ENCODE measurements around the gene MKX.

DNA sequence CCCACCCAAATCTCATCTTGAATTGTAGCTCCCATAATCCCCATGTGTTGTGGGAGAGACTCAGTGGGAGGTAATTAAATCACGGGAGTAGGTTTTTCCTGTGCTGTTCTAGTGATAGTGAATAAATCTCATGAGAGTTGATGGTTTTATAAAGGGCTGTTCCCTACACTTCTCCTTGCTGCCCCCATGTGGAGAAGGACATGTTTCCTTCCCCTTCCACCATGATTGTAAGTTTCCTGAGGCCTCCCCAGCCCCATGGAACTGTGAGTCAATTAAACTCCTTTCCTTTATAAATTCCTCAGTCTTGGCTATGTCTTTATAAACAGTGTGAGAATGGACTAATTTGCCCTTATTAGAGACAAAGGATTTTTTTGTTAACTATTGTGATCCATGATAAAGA is 48.5 kb upstream of the MKX start:
- TF ChIP-seq, protein P1, sequence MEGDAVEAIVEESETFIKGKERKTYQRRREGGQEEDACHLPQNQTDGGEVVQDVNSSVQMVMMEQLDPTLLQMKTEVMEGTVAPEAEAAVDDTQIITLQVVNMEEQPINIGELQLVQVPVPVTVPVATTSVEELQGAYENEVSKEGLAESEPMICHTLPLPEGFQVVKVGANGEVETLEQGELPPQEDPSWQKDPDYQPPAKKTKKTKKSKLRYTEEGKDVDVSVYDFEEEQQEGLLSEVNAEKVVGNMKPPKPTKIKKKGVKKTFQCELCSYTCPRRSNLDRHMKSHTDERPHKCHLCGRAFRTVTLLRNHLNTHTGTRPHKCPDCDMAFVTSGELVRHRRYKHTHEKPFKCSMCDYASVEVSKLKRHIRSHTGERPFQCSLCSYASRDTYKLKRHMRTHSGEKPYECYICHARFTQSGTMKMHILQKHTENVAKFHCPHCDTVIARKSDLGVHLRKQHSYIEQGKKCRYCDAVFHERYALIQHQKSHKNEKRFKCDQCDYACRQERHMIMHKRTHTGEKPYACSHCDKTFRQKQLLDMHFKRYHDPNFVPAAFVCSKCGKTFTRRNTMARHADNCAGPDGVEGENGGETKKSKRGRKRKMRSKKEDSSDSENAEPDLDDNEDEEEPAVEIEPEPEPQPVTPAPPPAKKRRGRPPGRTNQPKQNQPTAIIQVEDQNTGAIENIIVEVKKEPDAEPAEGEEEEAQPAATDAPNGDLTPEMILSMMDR (conservative IDR thresholded peaks at IDR 0.05 in 1 of 2, IDR thresholded peaks at IDR 0.05 in 1 of 2; ENCODE audit: extremely low read depth in 1 of 2, insufficient read depth in 1 of 2, low read depth in 1 of 2, low read length in 2 of 2) = peak; percentile 8 to 31
- no peak for TF ChIP-seq EZH2 (IDR thresholded peaks at IDR 0.05; ENCODE audit: borderline replicate concordance, low read length)
